H9 (cell line): ENCODE measurements around the gene COMMD1. TPM values are rescaled to one million over a fixed set of nuclear protein-coding genes. Genes with fewer than 3 reads are reported as not detected.

Experiments used
- DNase-seq: peaks from one replicate; pipeline ENCODE4 v3.0.0-alpha.2; 2017
- H2AFZ ChIP-seq: one replicate; pipeline ENCODE4 v1.6.1; 2013; ENCODE audit warnings: mild to moderate bottlenecking, low read length, control low read depth, moderate library complexity
- H2AK5ac ChIP-seq: 2 replicates; pipeline ENCODE4 v1.6.1; 2013; ENCODE audit warnings: low read length, control low read depth, mixed read lengths; ENCODE audit not compliant: insufficient read length
- H2BK120ac ChIP-seq: one replicate; pipeline ENCODE4 v1.6.1; 2013; ENCODE audit warnings: low read depth, mild to moderate bottlenecking, low read length, control low read depth, inconsistent platforms; ENCODE audit not compliant: poor library complexity, severe bottlenecking
- H2BK12ac ChIP-seq: 2 replicates; pipeline ENCODE4 v1.6.1; 2013; ENCODE audit warnings: low read length, control low read depth, mixed read lengths, low read depth; ENCODE audit not compliant: insufficient read length
- H2BK15ac ChIP-seq: 2 replicates; pipeline ENCODE4 v1.6.1; 2013; ENCODE audit warnings: low read depth, low read length, control low read depth
- H2BK20ac ChIP-seq: one replicate; pipeline ENCODE4 v1.6.1; 2013; ENCODE audit warnings: low read depth, mild to moderate bottlenecking, low read length, control low read depth, inconsistent platforms; ENCODE audit not compliant: poor library complexity, severe bottlenecking
- H2BK5ac ChIP-seq: 2 replicates; pipeline ENCODE4 v1.6.1; 2013; ENCODE audit warnings: low read length, control low read depth, mixed read lengths; ENCODE audit not compliant: insufficient read length
- H3K14ac ChIP-seq: 2 replicates; pipeline ENCODE4 v1.6.1; 2013; ENCODE audit warnings: low read length, control low read depth; ENCODE audit not compliant: insufficient read depth
- H3K18ac ChIP-seq: 2 replicates; pipeline ENCODE4 v1.6.1; 2013; ENCODE audit warnings: low read depth, mild to moderate bottlenecking, mixed read lengths, low read length, control low read depth; ENCODE audit not compliant: insufficient read length
- H3K23ac ChIP-seq: 2 replicates; pipeline ENCODE4 v1.6.1; 2013; ENCODE audit warnings: low read length, control low read depth, mixed read lengths, low read depth; ENCODE audit not compliant: insufficient read length
- H3K23me2 ChIP-seq: 2 replicates; pipeline ENCODE4 v1.6.1; 2013; ENCODE audit warnings: low read depth, mild to moderate bottlenecking, mixed read lengths, low read length, control low read depth; ENCODE audit not compliant: insufficient read length, poor library complexity, severe bottlenecking
- H3K27ac ChIP-seq: 2 replicates; pipeline ENCODE4 v1.5.1; 2013; ENCODE audit warnings: low read length, control low read depth, mixed read lengths, low read depth; ENCODE audit not compliant: insufficient read length
- H3K27me3 ChIP-seq: 2 replicates; pipeline ENCODE4 v1.6.1; 2013; ENCODE audit warnings: low read length, control low read depth, inconsistent platforms; ENCODE audit not compliant: insufficient read depth
- H3K4ac ChIP-seq: 2 replicates; pipeline ENCODE4 v1.6.1; 2013; ENCODE audit warnings: low read depth, mild to moderate bottlenecking, control low read depth, inconsistent platforms, low read length, moderate library complexity
- H3K4me1 ChIP-seq: 2 replicates; pipeline ENCODE4 v1.6.1; 2013; ENCODE audit warnings: low read length, control low read depth, inconsistent platforms; ENCODE audit not compliant: insufficient read depth
- H3K4me2 ChIP-seq: 2 replicates; pipeline ENCODE4 v1.6.1; 2013; ENCODE audit warnings: low read length, control low read depth, mixed read lengths; ENCODE audit not compliant: insufficient read length, insufficient read depth
- H3K56ac ChIP-seq: 2 replicates; pipeline ENCODE4 v1.6.1; 2013; ENCODE audit warnings: low read depth, mild to moderate bottlenecking, mixed read lengths, low read length, control low read depth; ENCODE audit not compliant: insufficient read length
- H3K79me1 ChIP-seq: 2 replicates; pipeline ENCODE4 v1.6.1; 2013; ENCODE audit warnings: low read depth, mild to moderate bottlenecking, moderate library complexity, low read length, control low read depth, inconsistent platforms; ENCODE audit not compliant: insufficient read depth, poor library complexity, severe bottlenecking
- H3K79me2 ChIP-seq: 2 replicates; pipeline ENCODE4 v1.6.1; 2013; ENCODE audit warnings: low read length, control low read depth, inconsistent platforms; ENCODE audit not compliant: insufficient read depth
- H3K9ac ChIP-seq: 2 replicates; pipeline ENCODE4 v1.6.1; 2013; ENCODE audit warnings: low read length, control low read depth, mixed read lengths; ENCODE audit not compliant: insufficient read length; ENCODE audit errors: extremely low read depth
- H3K9me3 ChIP-seq: one replicate; pipeline ENCODE4 v1.6.1; 2013; ENCODE audit warnings: low read depth, low read length, inconsistent platforms; ENCODE audit not compliant: control insufficient read depth
- H3T11ph ChIP-seq: one replicate; pipeline ENCODE4 v1.6.1; 2013; ENCODE audit warnings: mild to moderate bottlenecking, low read length, control low read depth, inconsistent platforms
- H4K20me1 ChIP-seq: one replicate; pipeline ENCODE4 v1.6.1; 2013; ENCODE audit not compliant: control insufficient read depth, insufficient read length, insufficient read depth
- H4K5ac ChIP-seq: 2 replicates; pipeline ENCODE4 v1.6.1; 2013; ENCODE audit warnings: low read depth, mild to moderate bottlenecking, mixed read lengths, low read length, control low read depth; ENCODE audit not compliant: insufficient read length
- H4K8ac ChIP-seq: replicated peaks from 2 replicates; pipeline ENCODE4 v1.6.1; 2013; ENCODE audit warnings: low read length, control low read depth, mixed read lengths, low read depth; ENCODE audit not compliant: insufficient read length
- H4K91ac ChIP-seq: 2 replicates; pipeline ENCODE4 v1.6.1; 2013; ENCODE audit warnings: low read depth, mild to moderate bottlenecking, moderate library complexity, mixed read lengths, low read length, control low read depth; ENCODE audit not compliant: insufficient read length
- H3K27ac Mint-ChIP-seq, 3 experiments: 2 replicates in 2 of 3; 3 replicates in 1 of 3; pipeline ENCODE4 v1.8.0; 2020 to 2021; ENCODE audit warnings: mixed read lengths in 3 of 3, mild to moderate bottlenecking in 1 of 3, moderate library complexity in 1 of 3
- H3K27me3 Mint-ChIP-seq: 2 replicates; pipeline ENCODE4 v1.8.0; 2021; ENCODE audit warnings: low read depth, mild to moderate bottlenecking, moderate library complexity, mixed read lengths
- H3K36me3 Mint-ChIP-seq, 3 experiments: 2 replicates in 2 of 3; 3 replicates in 1 of 3; pipeline ENCODE4 v1.8.0; 2020 to 2021; ENCODE audit warnings: low read depth in 3 of 3, mixed read lengths in 3 of 3; ENCODE audit not compliant: insufficient read depth in 1 of 3
- H3K4me1 Mint-ChIP-seq, 2 experiments: 2 replicates each; pipeline ENCODE4 v1.8.0; 2020; ENCODE audit warnings: mixed read lengths in 2 of 2
- H3K4me3 Mint-ChIP-seq, 2 experiments: 2 replicates in 1 of 2; 3 replicates in 1 of 2; pipeline ENCODE4 v1.8.0; 2020 to 2021; ENCODE audit warnings: mild to moderate bottlenecking in 2 of 2, mixed read lengths in 2 of 2, moderate library complexity in 1 of 2
- H3K9me3 Mint-ChIP-seq, 2 experiments: 2 replicates in 1 of 2; 3 replicates in 1 of 2; pipeline ENCODE4 v1.8.0; 2020; ENCODE audit warnings: mild to moderate bottlenecking in 2 of 2, mixed read lengths in 2 of 2, moderate library complexity in 1 of 2
- CTCF ChIP-seq: fragments of 200-600 bp; sonication (generic); conservative IDR thresholded peaks from 3 replicates; pipeline ENCODE4 v1.8.0; 2021; ENCODE audit warnings: antibody characterized with exemption, mild to moderate bottlenecking
- WGBS: extraction: QIAGEN DNeasy Blood & Tissue Kit; methylation state at CpG from one replicate; pipeline ENCODE4 v1.1.7; 2013; ENCODE audit warnings: missing lambda C conversion rate, low lambda C conversion rate, mixed read lengths; ENCODE audit not compliant: insufficient read length; ENCODE audit errors: extremely low coverage; 5-methylcytosine and 5-hydroxymethylcytosine counted together
- total RNA-seq: library from RNA; stranded (reverse); gene quantifications from 2 replicates; pipeline ENCODE4 v1.2.1, GENCODE V29; 2021

Gene COMMD1
- total RNA-seq, 1 experiment from 2014 or later = 31.5 TPM

- Histone ChIP-seq H2BK120ac (no peak overlapping the region), H3K27ac (no peak overlapping the region), H4K20me1 (no peaks in the 10 kb centered on the region), H2BK15ac (no peak overlapping the region), H4K5ac (no peak overlapping the region), H2AFZ (no peak overlapping the region), H4K8ac (no peak overlapping the region), H2BK5ac (no peak overlapping the region), H3K4ac (no peak overlapping the region), H3K18ac (no peak overlapping the region), H3K23me2 (no peaks in the 10 kb centered on the region), H2BK20ac (no peak overlapping the region), H2BK12ac (no peak overlapping the region), H3T11ph (no peak overlapping the region), H2AK5ac (no peak overlapping the region), H3K56ac (no peak overlapping the region), H3K9ac (no peak overlapping the region), H3K14ac (no peak overlapping the region), H4K91ac (no peak overlapping the region), H3K9me3 (peaks cover 13% of the 10 kb centered on the region), H3K27me3 (no peaks in the 10 kb centered on the region), H3K4me1 (peaks cover 5% of the 10 kb centered on the region; the same call in 1 of the 2 replicates), H3K4me2 (no peak overlapping the region), H3K79me1 (no peaks in the 10 kb centered on the region), H3K79me2 (no peaks in the 10 kb centered on the region), H3K23ac (no peak overlapping the region)
- DNase-seq = no peak
- Mint-ChIP-seq H3K4me3 (no peak overlapping the region; a peak in 1 of 5 replicates), H3K9me3 (peaks cover 8 to 12% of the 10 kb centered on the region in 2 experiments; a peak in 4 of 5 replicates), H3K27me3 (no peaks in the 10 kb centered on the region), H3K4me1 (peaks cover 27 to 30% of the 10 kb centered on the region in 2 experiments), H3K27ac (no peak overlapping the region), H3K36me3 (peaks cover 8 to 24% (median 18%) of the 10 kb centered on the region in 3 experiments)
- no CpG with 5 or more reads among the region's 6 CpGs for WGBS
- no peak for TF ChIP-seq CTCF
Measured at GRCh38 chr2:62071126-62071598, 165.7 kb downstream of the COMMD1 start.
